Hepatocyte (in vitro differentiated cells): Measurements from ENCODE around the gene ECT2.

ENCODE experiments used
- EZH2 ChIP-seq: fragments of 200-600 bp; sonication (generic); IDR thresholded peaks from 2 replicates; pipeline ENCODE4 v1.6.1; 2016; ENCODE audit warnings: antibody characterized with exemption, mild to moderate bottlenecking, borderline replicate concordance
- EZH2phosphoT487 ChIP-seq: fragments of 200-600 bp; sonication (generic); IDR thresholded peaks from one replicate; pipeline ENCODE4 v1.6.1; 2018; ENCODE audit warnings: antibody characterized with exemption, mild to moderate bottlenecking, low read depth, moderate library complexity; ENCODE audit not compliant: unreplicated experiment, severe bottlenecking
- TF ChIP-seq, protein P1 (sequence below): fragments of 200-600 bp; sonication (generic); IDR thresholded peaks from 2 replicates; pipeline ENCODE4 v1.5.1; 2016; ENCODE audit warnings: antibody characterized with exemption, mild to moderate bottlenecking; ENCODE audit not compliant: poor library complexity

GRCh38 chr3:172800156-172800555, 49.6 kb downstream of the ECT2 start:
- no peak for TF ChIP-seq EZH2phosphoT487
- TF ChIP-seq, protein P1, sequence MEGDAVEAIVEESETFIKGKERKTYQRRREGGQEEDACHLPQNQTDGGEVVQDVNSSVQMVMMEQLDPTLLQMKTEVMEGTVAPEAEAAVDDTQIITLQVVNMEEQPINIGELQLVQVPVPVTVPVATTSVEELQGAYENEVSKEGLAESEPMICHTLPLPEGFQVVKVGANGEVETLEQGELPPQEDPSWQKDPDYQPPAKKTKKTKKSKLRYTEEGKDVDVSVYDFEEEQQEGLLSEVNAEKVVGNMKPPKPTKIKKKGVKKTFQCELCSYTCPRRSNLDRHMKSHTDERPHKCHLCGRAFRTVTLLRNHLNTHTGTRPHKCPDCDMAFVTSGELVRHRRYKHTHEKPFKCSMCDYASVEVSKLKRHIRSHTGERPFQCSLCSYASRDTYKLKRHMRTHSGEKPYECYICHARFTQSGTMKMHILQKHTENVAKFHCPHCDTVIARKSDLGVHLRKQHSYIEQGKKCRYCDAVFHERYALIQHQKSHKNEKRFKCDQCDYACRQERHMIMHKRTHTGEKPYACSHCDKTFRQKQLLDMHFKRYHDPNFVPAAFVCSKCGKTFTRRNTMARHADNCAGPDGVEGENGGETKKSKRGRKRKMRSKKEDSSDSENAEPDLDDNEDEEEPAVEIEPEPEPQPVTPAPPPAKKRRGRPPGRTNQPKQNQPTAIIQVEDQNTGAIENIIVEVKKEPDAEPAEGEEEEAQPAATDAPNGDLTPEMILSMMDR = no peak
- no peak for TF ChIP-seq EZH2
